ENCODE results near the gene ZFAND3. TPM values are rescaled to one million over a fixed set of nuclear protein-coding genes. Genes with fewer than 3 reads are reported as not detected.

Gene ZFAND3
- total and polyA plus RNA-seq, 2 donors (not counting 3 experiments of a cell fraction or from before 2014, with no cell fraction given), result 15.4 to 54.2 TPM

DNA sequence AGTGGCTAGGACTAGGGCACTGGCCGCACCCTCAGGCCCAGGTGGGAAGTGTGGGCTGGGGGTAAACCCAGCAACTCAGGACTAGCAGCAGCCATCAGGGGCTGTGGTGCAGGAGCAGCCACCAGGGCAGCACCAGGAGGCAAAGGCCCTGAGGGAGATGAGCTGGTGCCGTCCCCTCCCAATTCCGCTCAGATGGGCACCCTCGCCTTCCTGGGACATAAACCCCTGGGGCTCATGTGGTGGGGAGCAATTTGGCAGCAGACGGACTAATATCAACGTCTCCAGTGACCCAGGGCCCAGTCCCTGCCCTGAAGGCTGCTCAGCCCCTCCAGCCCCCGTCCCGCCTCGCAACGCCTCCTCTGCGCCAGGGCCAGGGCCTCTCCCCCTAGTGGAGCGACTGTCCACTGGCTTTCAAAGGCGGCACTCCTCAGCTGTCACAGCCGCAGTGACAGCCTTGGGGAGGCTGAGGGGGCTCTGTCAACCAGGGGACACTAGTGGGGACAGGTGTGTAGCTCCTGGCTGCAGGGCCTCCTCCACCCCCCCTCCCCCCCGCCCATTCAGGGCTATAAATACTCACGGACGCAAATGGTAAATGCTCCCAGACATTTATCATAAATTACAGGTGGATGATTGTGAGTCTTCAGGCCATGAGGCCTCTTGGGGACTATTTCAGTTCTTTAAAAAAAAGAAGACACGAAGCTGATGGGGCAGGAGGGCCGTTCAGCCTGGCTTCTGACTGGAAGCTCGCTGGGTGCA is 349.9 kb downstream of the ZFAND3 start:
- CTCF ChIA-PET, result interaction anchor here (0.6 to 1.9 kb wide), 2 partner anchors 99 to 325 kb away, joined by 3 to 7 read pairs; no protein-coding TSS in a partner anchor
- Histone ChIP-seq H3K4me3 (replicated peaks in 1 of 3; ENCODE audit: insufficient read depth in 1 of 3, low read depth in 1 of 3, low read length in 3 of 3) (no peak overlapping the region), H3K9ac (replicated peaks; ENCODE audit: extremely low read depth, insufficient read depth, low read length) (no peak overlapping the region), H3K36me3 (ENCODE audit: control insufficient read depth in 2 of 2, extremely low read depth in 1 of 2, insufficient read depth in 2 of 2, low read length in 2 of 2) (no peaks in the 10 kb centered on the region), H3K9me1 (replicated peaks; ENCODE audit: control insufficient read depth, extremely low read depth, insufficient read depth, low read length) (no peaks in the 10 kb centered on the region), H4K20me1 (replicated peaks; ENCODE audit: control insufficient read depth, extremely low read depth, insufficient read depth, low read length) (no peaks in the 10 kb centered on the region), H3K9me3 (replicated peaks; ENCODE audit: control insufficient read depth, insufficient read depth, low read length) (no peaks in the 10 kb centered on the region), H3K4me1 (ENCODE audit: control insufficient read depth, extremely low read depth, insufficient read depth, low read length) (no peaks in the 10 kb centered on the region), H3K4me2 (ENCODE audit: insufficient read depth, low read length) (no peak overlapping the region), H3K79me2 (ENCODE audit: control insufficient read depth, insufficient read depth, low read length) (no peaks in the 10 kb centered on the region), H3K27me3 (ENCODE audit: control insufficient read depth in 2 of 2, insufficient read depth in 2 of 2, low read length in 2 of 2) (no peaks in the 10 kb centered on the region), H3K27ac (ENCODE audit: insufficient read depth, low read depth, low read length) (no peak overlapping the region), H2AFZ (ENCODE audit: low read depth, low read length) (no peak overlapping the region)
- FAIRE-seq, result no peak
- no peak for TF ChIP-seq EZH2 (IDR thresholded peaks at IDR 0.05; ENCODE audit: borderline replicate concordance, low read depth, low read length, severe bottlenecking)
- TF ChIP-seq POLR2AphosphoS5 (IDR thresholded peaks at IDR 0.05; ENCODE audit: insufficient read depth, low read depth, low read length), result no peak
- no peak for TF ChIP-seq MYC (IDR thresholded peaks at IDR 0.05; ENCODE audit: low read depth, low read length)
- TF ChIP-seq CTCF (IDR thresholded peaks at IDR 0.05; ENCODE audit: extremely low read depth in 1 of 2, insufficient read depth in 1 of 2, low read depth in 1 of 2, low read length in 2 of 2), result no peak
- TF ChIP-seq FOS (IDR thresholded peaks at IDR 0.05; ENCODE audit: borderline replicate concordance, insufficient read depth, low read length), result no peak
- TF ChIP-seq, protein P1, sequence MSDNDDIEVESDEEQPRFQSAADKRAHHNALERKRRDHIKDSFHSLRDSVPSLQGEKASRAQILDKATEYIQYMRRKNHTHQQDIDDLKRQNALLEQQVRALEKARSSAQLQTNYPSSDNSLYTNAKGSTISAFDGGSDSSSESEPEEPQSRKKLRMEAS (IDR thresholded peaks at IDR 0.05; ENCODE audit: insufficient read depth, insufficient read length), result no peak
- TF ChIP-seq GATA2 (IDR thresholded peaks at IDR 0.05; ENCODE audit: insufficient read depth, insufficient read length, low read depth, low read length), result no peak
- no peak for TF ChIP-seq POLR2A (IDR thresholded peaks at IDR 0.05; ENCODE audit: low read depth, low read length)
- no peak for TF ChIP-seq JUN (IDR thresholded peaks at IDR 0.05; ENCODE audit: borderline replicate concordance, insufficient read depth, insufficient read length, low read depth)
- DNase-seq (ENCODE audit: low read depth, low spot score), result no peak
- POLR2A ChIA-PET, result no interaction called here
- no TSS peak for BruUV-seq (replicated peaks)
- dilution Hi-C loops (cut with MboI; ENCODE audit: extremely low pct_ligation_motif_present, low sequenced_read_pairs) (no loop called here), intact Hi-C loops (cut with micrococcal nuclease) (no loop called here)
